H9 (cell line): ENCODE results near the gene SLC7A9. TPM values are rescaled to one million over a fixed set of nuclear protein-coding genes. Genes with fewer than 3 reads are reported as not detected.

ENCODE experiments used
- DNase-seq: peaks from one replicate; pipeline ENCODE4 v3.0.0-alpha.2; 2017
- H2AFZ ChIP-seq: one replicate; pipeline ENCODE4 v1.6.1; 2013; ENCODE audit warnings: mild to moderate bottlenecking, low read length, control low read depth, moderate library complexity
- H2AK5ac ChIP-seq: 2 replicates; pipeline ENCODE4 v1.6.1; 2013; ENCODE audit warnings: low read length, control low read depth, mixed read lengths; ENCODE audit not compliant: insufficient read length
- H2BK120ac ChIP-seq: one replicate; pipeline ENCODE4 v1.6.1; 2013; ENCODE audit warnings: low read depth, mild to moderate bottlenecking, low read length, control low read depth, inconsistent platforms; ENCODE audit not compliant: poor library complexity, severe bottlenecking
- H2BK12ac ChIP-seq: 2 replicates; pipeline ENCODE4 v1.6.1; 2013; ENCODE audit warnings: low read length, control low read depth, mixed read lengths, low read depth; ENCODE audit not compliant: insufficient read length
- H2BK15ac ChIP-seq: 2 replicates; pipeline ENCODE4 v1.6.1; 2013; ENCODE audit warnings: low read depth, low read length, control low read depth
- H2BK20ac ChIP-seq: one replicate; pipeline ENCODE4 v1.6.1; 2013; ENCODE audit warnings: low read depth, mild to moderate bottlenecking, low read length, control low read depth, inconsistent platforms; ENCODE audit not compliant: poor library complexity, severe bottlenecking
- H2BK5ac ChIP-seq: 2 replicates; pipeline ENCODE4 v1.6.1; 2013; ENCODE audit warnings: low read length, control low read depth, mixed read lengths; ENCODE audit not compliant: insufficient read length
- H3K14ac ChIP-seq: 2 replicates; pipeline ENCODE4 v1.6.1; 2013; ENCODE audit warnings: low read length, control low read depth; ENCODE audit not compliant: insufficient read depth
- H3K18ac ChIP-seq: 2 replicates; pipeline ENCODE4 v1.6.1; 2013; ENCODE audit warnings: low read depth, mild to moderate bottlenecking, mixed read lengths, low read length, control low read depth; ENCODE audit not compliant: insufficient read length
- H3K23ac ChIP-seq: 2 replicates; pipeline ENCODE4 v1.6.1; 2013; ENCODE audit warnings: low read length, control low read depth, mixed read lengths, low read depth; ENCODE audit not compliant: insufficient read length
- H3K23me2 ChIP-seq: 2 replicates; pipeline ENCODE4 v1.6.1; 2013; ENCODE audit warnings: low read depth, mild to moderate bottlenecking, mixed read lengths, low read length, control low read depth; ENCODE audit not compliant: insufficient read length, poor library complexity, severe bottlenecking
- H3K27ac ChIP-seq: 2 replicates; pipeline ENCODE4 v1.5.1; 2013; ENCODE audit warnings: low read length, control low read depth, mixed read lengths, low read depth; ENCODE audit not compliant: insufficient read length
- H3K27me3 ChIP-seq: 2 replicates; pipeline ENCODE4 v1.6.1; 2013; ENCODE audit warnings: low read length, control low read depth, inconsistent platforms; ENCODE audit not compliant: insufficient read depth
- H3K4ac ChIP-seq: 2 replicates; pipeline ENCODE4 v1.6.1; 2013; ENCODE audit warnings: low read depth, mild to moderate bottlenecking, control low read depth, inconsistent platforms, low read length, moderate library complexity
- H3K4me1 ChIP-seq: 2 replicates; pipeline ENCODE4 v1.6.1; 2013; ENCODE audit warnings: low read length, control low read depth, inconsistent platforms; ENCODE audit not compliant: insufficient read depth
- H3K4me2 ChIP-seq: 2 replicates; pipeline ENCODE4 v1.6.1; 2013; ENCODE audit warnings: low read length, control low read depth, mixed read lengths; ENCODE audit not compliant: insufficient read length, insufficient read depth
- H3K56ac ChIP-seq: 2 replicates; pipeline ENCODE4 v1.6.1; 2013; ENCODE audit warnings: low read depth, mild to moderate bottlenecking, mixed read lengths, low read length, control low read depth; ENCODE audit not compliant: insufficient read length
- H3K79me1 ChIP-seq: 2 replicates; pipeline ENCODE4 v1.6.1; 2013; ENCODE audit warnings: low read depth, mild to moderate bottlenecking, moderate library complexity, low read length, control low read depth, inconsistent platforms; ENCODE audit not compliant: insufficient read depth, poor library complexity, severe bottlenecking
- H3K79me2 ChIP-seq: 2 replicates; pipeline ENCODE4 v1.6.1; 2013; ENCODE audit warnings: low read length, control low read depth, inconsistent platforms; ENCODE audit not compliant: insufficient read depth
- H3K9ac ChIP-seq: 2 replicates; pipeline ENCODE4 v1.6.1; 2013; ENCODE audit warnings: low read length, control low read depth, mixed read lengths; ENCODE audit not compliant: insufficient read length; ENCODE audit errors: extremely low read depth
- H3K9me3 ChIP-seq: one replicate; pipeline ENCODE4 v1.6.1; 2013; ENCODE audit warnings: low read depth, low read length, inconsistent platforms; ENCODE audit not compliant: control insufficient read depth
- H3T11ph ChIP-seq: one replicate; pipeline ENCODE4 v1.6.1; 2013; ENCODE audit warnings: mild to moderate bottlenecking, low read length, control low read depth, inconsistent platforms
- H4K20me1 ChIP-seq: one replicate; pipeline ENCODE4 v1.6.1; 2013; ENCODE audit not compliant: control insufficient read depth, insufficient read length, insufficient read depth
- H4K5ac ChIP-seq: 2 replicates; pipeline ENCODE4 v1.6.1; 2013; ENCODE audit warnings: low read depth, mild to moderate bottlenecking, mixed read lengths, low read length, control low read depth; ENCODE audit not compliant: insufficient read length
- H4K8ac ChIP-seq: replicated peaks from 2 replicates; pipeline ENCODE4 v1.6.1; 2013; ENCODE audit warnings: low read length, control low read depth, mixed read lengths, low read depth; ENCODE audit not compliant: insufficient read length
- H4K91ac ChIP-seq: 2 replicates; pipeline ENCODE4 v1.6.1; 2013; ENCODE audit warnings: low read depth, mild to moderate bottlenecking, moderate library complexity, mixed read lengths, low read length, control low read depth; ENCODE audit not compliant: insufficient read length
- H3K27ac Mint-ChIP-seq, 3 experiments: 2 replicates in 2 of 3; 3 replicates in 1 of 3; pipeline ENCODE4 v1.8.0; 2020 to 2021; ENCODE audit warnings: mixed read lengths in 3 of 3, mild to moderate bottlenecking in 1 of 3, moderate library complexity in 1 of 3
- H3K27me3 Mint-ChIP-seq: 2 replicates; pipeline ENCODE4 v1.8.0; 2021; ENCODE audit warnings: low read depth, mild to moderate bottlenecking, moderate library complexity, mixed read lengths
- H3K36me3 Mint-ChIP-seq, 3 experiments: 2 replicates in 2 of 3; 3 replicates in 1 of 3; pipeline ENCODE4 v1.8.0; 2020 to 2021; ENCODE audit warnings: low read depth in 3 of 3, mixed read lengths in 3 of 3; ENCODE audit not compliant: insufficient read depth in 1 of 3
- H3K4me1 Mint-ChIP-seq, 2 experiments: 2 replicates each; pipeline ENCODE4 v1.8.0; 2020; ENCODE audit warnings: mixed read lengths in 2 of 2
- H3K4me3 Mint-ChIP-seq, 2 experiments: 2 replicates in 1 of 2; 3 replicates in 1 of 2; pipeline ENCODE4 v1.8.0; 2020 to 2021; ENCODE audit warnings: mild to moderate bottlenecking in 2 of 2, mixed read lengths in 2 of 2, moderate library complexity in 1 of 2
- H3K9me3 Mint-ChIP-seq, 2 experiments: 2 replicates in 1 of 2; 3 replicates in 1 of 2; pipeline ENCODE4 v1.8.0; 2020; ENCODE audit warnings: mild to moderate bottlenecking in 2 of 2, mixed read lengths in 2 of 2, moderate library complexity in 1 of 2
- WGBS: extraction: QIAGEN DNeasy Blood & Tissue Kit; methylation state at CpG from one replicate; pipeline ENCODE4 v1.1.7; 2013; ENCODE audit warnings: missing lambda C conversion rate, low lambda C conversion rate, mixed read lengths; ENCODE audit not compliant: insufficient read length; ENCODE audit errors: extremely low coverage; 5-methylcytosine and 5-hydroxymethylcytosine counted together
- total RNA-seq: library from RNA; stranded (reverse); gene quantifications from 2 replicates; pipeline ENCODE4 v1.2.1, GENCODE V29; 2021
- TF ChIP-seq, protein P1 (sequence below): fragments of 200-600 bp; sonication (generic); conservative IDR thresholded peaks from 3 replicates; pipeline ENCODE4 v1.8.0; 2021; ENCODE audit warnings: antibody characterized with exemption, mild to moderate bottlenecking

Gene SLC7A9
- total RNA-seq, 1 experiment from 2014 or later, result not detected

DNA sequence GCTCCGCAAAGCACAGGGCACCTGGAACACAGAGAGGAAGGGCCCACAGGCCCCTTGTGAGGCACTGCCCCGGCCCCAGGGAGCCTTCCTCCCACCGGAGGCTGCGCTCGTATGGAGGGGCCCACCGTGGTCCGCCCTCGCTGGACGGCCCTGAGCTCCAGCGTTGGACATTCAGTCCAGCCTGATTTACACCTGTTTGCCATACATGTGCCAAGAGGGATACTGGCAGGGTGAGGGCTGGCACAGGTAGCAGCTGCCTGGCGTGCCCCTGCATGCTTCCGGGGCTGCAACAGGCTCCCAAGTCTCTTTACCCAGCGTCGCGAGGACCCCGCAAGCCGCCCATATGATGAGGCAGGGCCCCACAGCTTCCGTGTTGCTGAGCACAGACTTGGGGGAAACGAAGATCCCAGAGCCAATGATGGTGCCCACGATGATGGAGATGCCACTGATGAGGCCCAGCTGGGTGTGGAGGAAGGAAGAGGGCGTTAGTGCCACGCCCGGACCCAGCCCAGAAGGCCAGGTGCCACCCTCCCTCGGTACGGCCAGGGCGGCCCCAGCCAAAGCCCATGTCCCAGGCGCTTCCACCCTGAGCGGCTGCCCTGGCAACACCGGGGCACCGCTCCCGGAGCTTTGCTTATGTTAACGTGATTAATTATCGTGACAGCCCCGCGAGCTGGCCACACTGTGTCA, 5.1 kb downstream of the SLC7A9 start:
- Histone ChIP-seq H4K8ac (no peak overlapping the region), H3K56ac (no peak overlapping the region), H3K23ac (no peak overlapping the region), H2AFZ (no peak overlapping the region), H3K23me2 (no peaks in the 10 kb centered on the region), H3T11ph (no peak overlapping the region), H2BK120ac (no peak overlapping the region), H3K14ac (no peak overlapping the region), H3K9ac (no peak overlapping the region), H3K4me2 (no peak overlapping the region), H2BK20ac (no peak overlapping the region), H3K18ac (no peak overlapping the region), H2AK5ac (no peak overlapping the region), H2BK12ac (no peak overlapping the region), H3K79me1 (no peaks in the 10 kb centered on the region), H4K20me1 (no peaks in the 10 kb centered on the region), H2BK5ac (no peak overlapping the region), H2BK15ac (no peak overlapping the region), H4K5ac (no peak overlapping the region), H3K4me1 (no peaks in the 10 kb centered on the region), H3K4ac (no peak overlapping the region), H3K27me3 (no peaks in the 10 kb centered on the region), H3K27ac (no peak overlapping the region), H3K9me3 (no peaks in the 10 kb centered on the region), H3K79me2 (no peaks in the 10 kb centered on the region), H4K91ac (no peak overlapping the region)
- H3K27me3 Mint-ChIP-seq, result no peaks in the 10 kb centered on the region
- no CpG with 5 or more reads among the region's 35 CpGs for WGBS
- 0 out of 4 replicates have a peak, but pooled peaks cover 0 to 2% of the 10 kb centered on the region in 2 experiments for H3K4me1 Mint-ChIP-seq
- no peak overlapping the region for H3K4me3 Mint-ChIP-seq
- TF ChIP-seq, protein P1, sequence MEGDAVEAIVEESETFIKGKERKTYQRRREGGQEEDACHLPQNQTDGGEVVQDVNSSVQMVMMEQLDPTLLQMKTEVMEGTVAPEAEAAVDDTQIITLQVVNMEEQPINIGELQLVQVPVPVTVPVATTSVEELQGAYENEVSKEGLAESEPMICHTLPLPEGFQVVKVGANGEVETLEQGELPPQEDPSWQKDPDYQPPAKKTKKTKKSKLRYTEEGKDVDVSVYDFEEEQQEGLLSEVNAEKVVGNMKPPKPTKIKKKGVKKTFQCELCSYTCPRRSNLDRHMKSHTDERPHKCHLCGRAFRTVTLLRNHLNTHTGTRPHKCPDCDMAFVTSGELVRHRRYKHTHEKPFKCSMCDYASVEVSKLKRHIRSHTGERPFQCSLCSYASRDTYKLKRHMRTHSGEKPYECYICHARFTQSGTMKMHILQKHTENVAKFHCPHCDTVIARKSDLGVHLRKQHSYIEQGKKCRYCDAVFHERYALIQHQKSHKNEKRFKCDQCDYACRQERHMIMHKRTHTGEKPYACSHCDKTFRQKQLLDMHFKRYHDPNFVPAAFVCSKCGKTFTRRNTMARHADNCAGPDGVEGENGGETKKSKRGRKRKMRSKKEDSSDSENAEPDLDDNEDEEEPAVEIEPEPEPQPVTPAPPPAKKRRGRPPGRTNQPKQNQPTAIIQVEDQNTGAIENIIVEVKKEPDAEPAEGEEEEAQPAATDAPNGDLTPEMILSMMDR, result no peak
- H3K9me3 Mint-ChIP-seq, result no peaks in the 10 kb centered on the region; a peak in 1 of 5 replicates
- no peaks in the 10 kb centered on the region for H3K36me3 Mint-ChIP-seq
- DNase-seq, result no peak
- H3K27ac Mint-ChIP-seq, result no peak overlapping the region
